D721Med (cell line): ENCODE data around the gene NEMP2.

ENCODE experiments used
- DNase-seq: peaks from one replicate; pipeline ENCODE4 v3.0.0; 2011; ENCODE audit warnings: low spot score; ENCODE audit not compliant: insufficient read length
- FAIRE-seq: peaks from 2 replicates; lab custom pipeline; 2011; peaks lifted over from hg19 to GRCh38; lab: Jason Lieb, UNC
- CTCF ChIP-seq: IDR thresholded peaks from 2 replicates; pipeline ENCODE4 v1.5.1; 2012; ENCODE audit warnings: mild to moderate bottlenecking, control low read depth; ENCODE audit not compliant: insufficient read depth; ENCODE audit errors: missing control alignments

NEMP2 gene

GRCh38 chr2:190578158-190579057 lies 43.9 kb upstream of the NEMP2 start:
- FAIRE-seq (no peak), DNase-seq (no peak)
- TF ChIP-seq CTCF = no peak

- FAIRE-seq (no peak), DNase-seq (no peak)
- no peak for TF ChIP-seq CTCF
These were observed 42.1 kb upstream of the NEMP2 start for GRCh38 chr2:190576573-190576972.

GRCh38 chr2:190575263-190575662 lies 40.7 kb upstream of the NEMP2 start:
- DNase-seq (no peak), FAIRE-seq (no peak)
- no peak for TF ChIP-seq CTCF

- no peak for DNase-seq
- TF ChIP-seq CTCF = no peak
- no peak for FAIRE-seq
These were observed 39.6 kb upstream of the NEMP2 start for GRCh38 chr2:190574169-190574568.

- FAIRE-seq (no peak), DNase-seq (no peak)
- TF ChIP-seq CTCF = no peak
These were observed 37.7 kb upstream of the NEMP2 start for GRCh38 chr2:190572246-190572645.

- no peak for TF ChIP-seq CTCF
- FAIRE-seq (no peak), DNase-seq (no peak)
These were observed 37.2 kb upstream of the NEMP2 start for GRCh38 chr2:190571686-190572085.

GRCh38 chr2:190570871-190571270 lies 36.3 kb upstream of the NEMP2 start:
- peak; percentile 55 for FAIRE-seq
- no peak for DNase-seq
- no peak for TF ChIP-seq CTCF
